HG02678 (cell line): ENCODE data around the gene AXDND1.
A peak's percentile ranks its signal among the peaks of the same experiment; 100 is the strongest.
"Not testable (repeated sequence)": the region's sequence is repeated elsewhere in the genome, so short reads cannot be mapped to it uniquely, and the experiment has no call there.

Experiments
- ATAC-seq: cut with Tn5 transposase; IDR thresholded peaks from one replicate; pipeline ENCODE4 v1.9.1; 2021; ENCODE audit warnings: mild to moderate bottlenecking, moderate library complexity; ENCODE audit not compliant: unreplicated experiment

Gene AXDND1

GRCh38 chr1:179365342-179366092 lies at the start of gene AXDND1:
Gene AXDND1, plus strand, starts transcription at chr1:179365971. Its CDS starts 539 bp downstream, at chr1:179366510.
- ATAC-seq: peak; percentile 99

- ATAC-seq: no peak
Observed at GRCh38 chr1:179318491-179318890, 47.3 kb upstream of the AXDND1 start.

- ATAC-seq: no peak
Observed at GRCh38 chr1:179321533-179322216, 44.1 kb upstream of the AXDND1 start.

- no peak for ATAC-seq
Observed at GRCh38 chr1:179322557-179322956, 43.2 kb upstream of the AXDND1 start.

- ATAC-seq: no peak
Observed at GRCh38 chr1:179323436-179323835, 42.3 kb upstream of the AXDND1 start.

- no peak for ATAC-seq
Observed at GRCh38 chr1:179325836-179326235, 39.9 kb upstream of the AXDND1 start.

GRCh38 chr1:179326746-179327145 lies 39.0 kb upstream of the AXDND1 start:
- no peak for ATAC-seq

GRCh38 chr1:179327196-179327595 lies 38.6 kb upstream of the AXDND1 start:
- ATAC-seq: no peak

- no peak for ATAC-seq
Observed at GRCh38 chr1:179327679-179328078, 38.1 kb upstream of the AXDND1 start.

- no peak for ATAC-seq
Observed at GRCh38 chr1:179329862-179330261, 35.9 kb upstream of the AXDND1 start.

GRCh38 chr1:179334440-179334839 lies 31.3 kb upstream of the AXDND1 start:
- ATAC-seq: no peak

GRCh38 chr1:179337288-179337687 lies 28.5 kb upstream of the AXDND1 start:
- no peak for ATAC-seq

GRCh38 chr1:179337942-179338560 lies 27.7 kb upstream of the AXDND1 start:
- no peak for ATAC-seq

GRCh38 chr1:179340918-179341317 lies 24.9 kb upstream of the AXDND1 start:
- ATAC-seq: no peak

GRCh38 chr1:179341943-179342547 lies 23.7 kb upstream of the AXDND1 start:
- ATAC-seq: no peak

GRCh38 chr1:179342740-179343404 lies 22.9 kb upstream of the AXDND1 start:
- ATAC-seq: no peak

GRCh38 chr1:179351281-179351680 lies 14.5 kb upstream of the AXDND1 start:
- ATAC-seq: no peak

- no peak for ATAC-seq
Observed at GRCh38 chr1:179352236-179352635, 13.5 kb upstream of the AXDND1 start.

GRCh38 chr1:179353546-179353945 lies 12.2 kb upstream of the AXDND1 start:
- no peak for ATAC-seq

- ATAC-seq: not testable (repeated sequence)
Observed at GRCh38 chr1:179361631-179362030, 4.1 kb upstream of the AXDND1 start.
